GM12874 (cell line): ENCODE data around the gene INPP5A.

Source experiments
- TF ChIP-seq, protein P1 (sequence below): IDR thresholded peaks from 2 replicates; pipeline ENCODE4 v1.5.1; 2011; ENCODE audit warnings: low read depth, mild to moderate bottlenecking, control low read depth, low read length, moderate library complexity; ENCODE audit not compliant: insufficient read depth

The INPP5A gene

DNA sequence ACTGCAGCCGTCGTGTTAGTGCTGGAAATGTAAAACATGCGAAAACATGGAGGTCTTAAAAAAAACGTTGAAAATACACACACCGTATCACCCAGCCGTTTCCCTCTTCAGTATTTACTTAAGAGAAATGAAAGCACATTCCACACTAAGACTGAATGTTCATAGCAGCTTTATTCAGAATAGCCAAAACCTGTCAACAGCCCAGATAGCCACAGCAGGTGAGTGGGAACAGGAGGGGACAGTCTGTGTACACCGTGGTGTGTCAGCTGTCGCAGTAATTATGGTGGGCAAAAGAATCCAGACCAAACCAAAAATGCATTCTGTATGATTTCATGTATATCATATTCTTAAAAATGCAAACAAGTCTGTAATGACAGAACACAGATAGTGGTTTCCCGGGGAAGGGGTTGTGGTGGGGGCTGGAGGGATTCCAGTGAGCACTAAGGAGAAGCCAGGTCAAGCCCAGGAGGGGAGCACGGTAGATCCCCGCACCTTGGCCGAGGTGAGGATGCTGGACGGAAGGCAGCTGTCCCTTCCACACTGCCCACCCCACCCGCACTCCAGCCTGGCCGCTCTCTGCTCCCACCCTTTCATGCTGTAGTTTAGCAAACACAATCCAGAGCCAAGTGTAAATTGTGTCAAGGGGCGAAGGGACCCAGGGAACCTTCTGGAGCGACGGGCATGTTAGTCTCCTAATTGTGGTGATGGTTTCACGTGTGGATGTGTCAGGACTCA, 124.8 kb downstream of the INPP5A start:
- TF ChIP-seq, protein P1, sequence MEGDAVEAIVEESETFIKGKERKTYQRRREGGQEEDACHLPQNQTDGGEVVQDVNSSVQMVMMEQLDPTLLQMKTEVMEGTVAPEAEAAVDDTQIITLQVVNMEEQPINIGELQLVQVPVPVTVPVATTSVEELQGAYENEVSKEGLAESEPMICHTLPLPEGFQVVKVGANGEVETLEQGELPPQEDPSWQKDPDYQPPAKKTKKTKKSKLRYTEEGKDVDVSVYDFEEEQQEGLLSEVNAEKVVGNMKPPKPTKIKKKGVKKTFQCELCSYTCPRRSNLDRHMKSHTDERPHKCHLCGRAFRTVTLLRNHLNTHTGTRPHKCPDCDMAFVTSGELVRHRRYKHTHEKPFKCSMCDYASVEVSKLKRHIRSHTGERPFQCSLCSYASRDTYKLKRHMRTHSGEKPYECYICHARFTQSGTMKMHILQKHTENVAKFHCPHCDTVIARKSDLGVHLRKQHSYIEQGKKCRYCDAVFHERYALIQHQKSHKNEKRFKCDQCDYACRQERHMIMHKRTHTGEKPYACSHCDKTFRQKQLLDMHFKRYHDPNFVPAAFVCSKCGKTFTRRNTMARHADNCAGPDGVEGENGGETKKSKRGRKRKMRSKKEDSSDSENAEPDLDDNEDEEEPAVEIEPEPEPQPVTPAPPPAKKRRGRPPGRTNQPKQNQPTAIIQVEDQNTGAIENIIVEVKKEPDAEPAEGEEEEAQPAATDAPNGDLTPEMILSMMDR, result no peak

DNA sequence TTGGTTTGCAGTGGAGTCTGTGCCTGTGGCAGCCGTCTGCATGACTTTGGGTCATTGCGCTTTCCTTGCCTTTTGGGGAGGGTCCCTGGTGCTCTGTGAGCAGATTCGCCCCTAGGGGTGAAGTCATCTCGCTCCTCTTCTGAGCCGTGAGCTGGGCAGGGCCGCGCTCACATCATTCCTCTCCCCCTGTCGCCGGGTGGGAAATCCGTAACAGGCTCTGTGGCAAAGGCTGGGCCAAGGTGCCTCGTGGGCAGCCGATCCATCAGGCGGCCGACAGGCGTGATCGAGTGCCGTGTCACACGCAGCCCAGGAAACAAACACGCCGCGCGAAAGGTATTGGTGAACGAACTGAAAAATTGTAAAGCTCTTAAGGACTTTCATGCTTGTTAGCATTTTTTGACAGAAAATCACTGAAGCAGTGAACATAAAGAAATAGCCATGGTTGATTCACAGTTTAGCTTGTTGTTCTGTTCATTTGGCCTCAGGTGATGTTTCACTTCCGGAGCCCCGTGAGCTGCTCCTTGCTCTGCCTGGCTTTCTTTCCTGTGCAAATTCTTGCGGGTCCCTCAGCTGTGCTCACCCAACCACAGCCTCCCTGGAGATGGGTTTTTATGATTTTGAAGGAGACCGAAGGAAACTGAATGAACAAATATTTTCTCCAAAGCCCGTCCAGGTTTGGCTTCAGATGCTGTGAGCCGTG, 126.2 kb downstream of the INPP5A start:
- TF ChIP-seq, protein P1, result no peak

DNA sequence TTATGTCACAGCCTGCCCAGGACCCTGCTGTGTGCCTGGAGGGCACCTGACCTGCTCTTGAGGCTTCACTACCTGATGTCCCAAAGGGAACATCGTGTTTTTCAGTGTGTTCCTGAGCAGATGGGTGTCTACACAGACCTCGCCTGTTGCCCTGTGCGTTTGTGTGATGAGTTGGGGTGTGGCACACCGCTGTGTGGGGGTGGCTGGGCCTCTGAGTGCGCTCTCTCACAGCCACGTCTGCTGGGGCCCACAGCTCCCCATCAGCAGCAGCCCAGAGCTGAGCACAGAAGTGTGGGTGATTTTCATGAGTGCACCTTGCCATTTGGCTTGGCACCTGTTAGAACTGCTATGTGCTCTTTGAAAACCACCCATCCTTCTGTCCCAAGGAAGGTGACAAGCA, 126.8 kb downstream of the INPP5A start:
- TF ChIP-seq, protein P1, result no peak

DNA sequence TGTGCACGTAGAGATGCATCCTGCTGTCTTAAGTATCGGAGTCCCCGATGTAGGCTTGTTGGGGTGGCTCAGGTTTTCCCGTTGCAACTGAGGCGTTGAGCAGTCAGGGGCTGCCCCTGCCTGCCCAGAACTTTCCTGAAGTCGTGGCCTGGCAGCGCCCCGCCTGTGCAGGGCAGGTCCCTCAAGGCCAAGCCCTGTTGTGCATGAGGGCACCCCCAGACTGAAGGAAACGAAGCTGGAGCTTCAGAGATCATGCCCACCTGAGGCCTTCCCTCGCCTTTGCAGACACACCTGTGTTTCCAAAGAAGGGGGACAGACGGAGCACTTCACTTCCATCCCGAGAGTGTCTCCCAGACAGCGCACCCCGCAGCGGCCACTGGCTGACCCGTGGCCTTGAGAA, 127.3 kb downstream of the INPP5A start:
- TF ChIP-seq, protein P1, result no peak

DNA sequence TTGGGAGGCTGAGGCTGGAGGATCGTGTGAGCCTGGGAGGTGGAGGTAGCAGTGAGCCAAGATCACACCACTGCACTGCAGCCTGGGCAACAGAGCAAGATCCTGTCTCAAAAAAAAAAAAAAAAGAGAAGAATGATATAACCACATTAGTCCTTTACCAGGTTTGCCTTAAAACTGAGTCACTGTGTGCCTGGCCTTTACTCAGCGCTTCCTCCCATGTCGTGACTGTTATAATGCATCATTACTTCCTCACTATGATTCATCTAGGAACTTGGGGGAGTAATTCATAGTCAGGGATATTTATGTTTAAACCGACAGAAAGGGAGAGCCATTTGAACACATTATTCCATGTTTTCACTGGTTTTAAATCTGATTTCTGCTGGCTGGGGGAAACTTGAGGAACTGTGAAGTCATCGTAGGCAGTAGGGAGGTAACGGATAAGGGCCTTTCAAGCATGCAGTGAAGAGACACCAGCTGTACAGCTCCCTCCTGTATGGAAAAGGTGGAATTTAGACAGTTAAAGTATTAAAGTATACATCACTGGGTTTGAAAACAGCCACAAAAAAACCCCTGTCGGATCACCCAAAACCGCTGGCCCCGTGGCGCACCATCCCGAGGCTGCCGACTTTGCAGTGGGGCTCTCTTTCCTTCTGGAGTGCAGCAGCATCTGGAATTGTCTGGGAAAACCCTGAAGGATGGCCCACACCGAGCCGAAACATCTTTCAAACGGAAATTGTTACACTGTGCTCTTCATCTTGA, 128.5 kb downstream of the INPP5A start:
- TF ChIP-seq, protein P1, result no peak

DNA sequence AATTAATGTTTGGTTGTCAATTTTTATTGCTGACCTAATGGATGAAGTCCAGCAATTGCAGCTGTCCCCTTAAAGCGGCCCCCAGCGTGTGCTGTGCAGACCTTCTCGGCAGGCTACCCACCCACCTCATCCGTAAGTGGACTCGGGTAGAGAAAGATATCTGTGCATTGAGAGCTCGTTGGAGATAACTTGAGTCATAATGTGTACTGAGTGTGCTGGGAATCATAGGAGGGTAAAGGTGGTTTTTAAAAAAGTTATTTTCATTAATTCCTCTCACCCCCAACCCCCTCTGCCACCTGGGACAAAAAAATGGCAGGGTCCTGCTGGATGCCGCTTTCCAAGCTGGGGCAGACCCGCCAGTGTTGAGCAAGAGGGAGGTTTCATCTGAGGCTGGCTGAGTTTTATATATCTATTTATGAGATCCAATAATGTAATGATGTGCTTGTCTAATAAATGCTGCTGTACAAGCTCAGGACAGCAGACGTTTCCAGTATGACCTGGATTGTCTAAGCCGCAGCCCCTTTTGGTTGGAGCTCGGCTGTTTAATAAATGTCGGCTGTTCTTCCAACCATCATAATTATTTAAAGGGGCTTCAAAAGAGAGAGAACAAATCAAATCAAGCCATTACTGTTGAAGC, 129.2 kb downstream of the INPP5A start:
- TF ChIP-seq, protein P1, result no peak
